Body of pancreas (tissue), 4 donors: ENCODE results near the gene ZMYM2.

ENCODE experiments used
- POLR2A ChIP-seq, 3 donors: fragments of 450-650 bp; IDR thresholded peaks; one replicate each; pipeline ENCODE4 v1.6.1; 2016; ENCODE audit warnings: antibody characterized with exemption in 3 of 3, mild to moderate bottlenecking in 2 of 3
- TF ChIP-seq, protein P1 (sequence below), 7 experiments: fragments of 450-650 bp in 4 of 7; fragments of 200-600 bp in 3 of 7; sonication (generic) in 3 of 7; IDR thresholded peaks; one replicate each; pipeline ENCODE4 v1.5.1; 2016 to 2019; ENCODE audit warnings: antibody characterized with exemption in 7 of 7

GRCh38 chr13:20130012-20130411, 171.5 kb downstream of the ZMYM2 start:
- TF ChIP-seq, protein P1, sequence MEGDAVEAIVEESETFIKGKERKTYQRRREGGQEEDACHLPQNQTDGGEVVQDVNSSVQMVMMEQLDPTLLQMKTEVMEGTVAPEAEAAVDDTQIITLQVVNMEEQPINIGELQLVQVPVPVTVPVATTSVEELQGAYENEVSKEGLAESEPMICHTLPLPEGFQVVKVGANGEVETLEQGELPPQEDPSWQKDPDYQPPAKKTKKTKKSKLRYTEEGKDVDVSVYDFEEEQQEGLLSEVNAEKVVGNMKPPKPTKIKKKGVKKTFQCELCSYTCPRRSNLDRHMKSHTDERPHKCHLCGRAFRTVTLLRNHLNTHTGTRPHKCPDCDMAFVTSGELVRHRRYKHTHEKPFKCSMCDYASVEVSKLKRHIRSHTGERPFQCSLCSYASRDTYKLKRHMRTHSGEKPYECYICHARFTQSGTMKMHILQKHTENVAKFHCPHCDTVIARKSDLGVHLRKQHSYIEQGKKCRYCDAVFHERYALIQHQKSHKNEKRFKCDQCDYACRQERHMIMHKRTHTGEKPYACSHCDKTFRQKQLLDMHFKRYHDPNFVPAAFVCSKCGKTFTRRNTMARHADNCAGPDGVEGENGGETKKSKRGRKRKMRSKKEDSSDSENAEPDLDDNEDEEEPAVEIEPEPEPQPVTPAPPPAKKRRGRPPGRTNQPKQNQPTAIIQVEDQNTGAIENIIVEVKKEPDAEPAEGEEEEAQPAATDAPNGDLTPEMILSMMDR (IDR thresholded peaks at IDR 0.05): no peak
- no peak for TF ChIP-seq POLR2A (IDR thresholded peaks at IDR 0.05)
